Measurements from ENCODE around the gene ARL13B.

Gene ARL13B

GRCh38 chr3:94099311-94099710 lies 119.4 kb downstream of the ARL13B start:
- no peak for DNase-seq

- no peak for DNase-seq
These were observed 121.9 kb downstream of the ARL13B start for GRCh38 chr3:94101860-94102259.

Data from anterior cingulate cortex (tissue), 58 donors.